ENCODE results near the gene ZNF470.

Gene ZNF470

DNA sequence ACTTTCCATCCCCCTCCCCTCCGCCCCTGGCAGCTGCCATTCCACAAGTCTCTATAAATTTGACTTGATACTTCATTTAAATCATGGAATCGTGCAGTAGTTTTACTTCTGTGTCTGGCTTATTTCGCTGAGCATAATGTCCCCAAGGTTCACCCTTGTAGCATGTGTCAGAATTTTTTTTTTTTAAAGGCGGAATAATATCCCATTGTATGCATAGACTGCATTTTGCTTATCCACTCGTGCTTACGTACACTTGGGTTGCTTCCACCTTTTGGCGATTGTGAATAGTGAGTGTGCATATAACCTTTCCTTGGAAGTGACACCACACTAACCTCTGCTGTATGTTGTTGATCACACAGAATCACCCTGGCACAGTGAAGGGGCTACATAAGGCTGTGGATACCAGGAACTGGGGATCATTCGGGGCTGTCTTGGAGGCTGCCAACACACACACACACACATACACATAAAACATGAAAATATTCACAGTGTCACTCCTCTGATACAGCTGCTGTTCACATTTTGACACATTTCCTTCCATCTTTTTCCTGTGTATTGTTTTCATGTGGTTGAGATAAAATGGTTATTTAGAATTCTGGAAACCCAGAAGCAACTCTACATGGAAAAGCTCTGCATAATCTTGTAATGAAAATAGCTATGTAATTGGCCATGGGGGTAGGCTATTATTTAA lies 41.2 kb downstream of the ZNF470 start:
- no peaks in the 10 kb centered on the region; the same call in 1 of the 2 replicates for H3K79me2 ChIP-seq (ENCODE audit: insufficient read depth, low read depth)
- no peak overlapping the region for H3K9ac ChIP-seq
- TF ChIP-seq, protein P1, sequence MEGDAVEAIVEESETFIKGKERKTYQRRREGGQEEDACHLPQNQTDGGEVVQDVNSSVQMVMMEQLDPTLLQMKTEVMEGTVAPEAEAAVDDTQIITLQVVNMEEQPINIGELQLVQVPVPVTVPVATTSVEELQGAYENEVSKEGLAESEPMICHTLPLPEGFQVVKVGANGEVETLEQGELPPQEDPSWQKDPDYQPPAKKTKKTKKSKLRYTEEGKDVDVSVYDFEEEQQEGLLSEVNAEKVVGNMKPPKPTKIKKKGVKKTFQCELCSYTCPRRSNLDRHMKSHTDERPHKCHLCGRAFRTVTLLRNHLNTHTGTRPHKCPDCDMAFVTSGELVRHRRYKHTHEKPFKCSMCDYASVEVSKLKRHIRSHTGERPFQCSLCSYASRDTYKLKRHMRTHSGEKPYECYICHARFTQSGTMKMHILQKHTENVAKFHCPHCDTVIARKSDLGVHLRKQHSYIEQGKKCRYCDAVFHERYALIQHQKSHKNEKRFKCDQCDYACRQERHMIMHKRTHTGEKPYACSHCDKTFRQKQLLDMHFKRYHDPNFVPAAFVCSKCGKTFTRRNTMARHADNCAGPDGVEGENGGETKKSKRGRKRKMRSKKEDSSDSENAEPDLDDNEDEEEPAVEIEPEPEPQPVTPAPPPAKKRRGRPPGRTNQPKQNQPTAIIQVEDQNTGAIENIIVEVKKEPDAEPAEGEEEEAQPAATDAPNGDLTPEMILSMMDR (conservative IDR thresholded peaks at IDR 0.05; ENCODE audit: low read depth, low read length), result no peak
- no peaks in the 10 kb centered on the region for H4K20me1 ChIP-seq (ENCODE audit: insufficient read depth)
- H3K4me1 ChIP-seq (ENCODE audit: low read depth, poor library complexity, severe bottlenecking), result no peaks in the 10 kb centered on the region
- no peaks in the 10 kb centered on the region for H3K27me3 ChIP-seq (ENCODE audit: insufficient read depth, low read depth)
- no peak overlapping the region for H3K4me2 ChIP-seq
- no peak overlapping the region for H2AFZ ChIP-seq (ENCODE audit: low read depth)
- H3K36me3 ChIP-seq (ENCODE audit: insufficient read depth), result no peaks in the 10 kb centered on the region
- no peak overlapping the region for H3K27ac ChIP-seq
- H3K4me3 ChIP-seq (IDR thresholded peaks at IDR 0.05; ENCODE audit: insufficient read depth, low read depth, low read length), result no peak overlapping the region

DNA sequence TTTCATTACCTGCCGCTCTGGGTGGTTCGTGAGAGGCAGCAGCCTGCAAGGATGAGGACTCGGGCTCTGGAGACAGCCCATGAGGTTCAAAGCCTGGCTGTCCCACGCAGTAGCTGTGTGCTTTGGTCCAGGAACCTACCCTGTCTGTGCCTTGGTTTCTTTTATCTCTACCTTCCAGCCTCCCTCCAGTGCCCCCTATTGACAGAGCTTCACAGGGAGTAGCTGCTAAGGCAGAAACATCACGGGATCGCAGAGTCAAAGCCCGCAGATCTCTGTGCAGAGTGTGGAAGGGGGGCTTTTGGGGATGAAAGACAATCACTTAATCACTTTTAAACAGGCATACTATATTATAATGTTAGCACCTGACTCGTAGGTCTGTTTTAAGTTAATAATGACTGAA lies 44.0 kb downstream of the ZNF470 start:
- Histone ChIP-seq H3K36me3 (ENCODE audit: insufficient read depth) (no peaks in the 10 kb centered on the region), H3K9ac (no peak overlapping the region)

DNA sequence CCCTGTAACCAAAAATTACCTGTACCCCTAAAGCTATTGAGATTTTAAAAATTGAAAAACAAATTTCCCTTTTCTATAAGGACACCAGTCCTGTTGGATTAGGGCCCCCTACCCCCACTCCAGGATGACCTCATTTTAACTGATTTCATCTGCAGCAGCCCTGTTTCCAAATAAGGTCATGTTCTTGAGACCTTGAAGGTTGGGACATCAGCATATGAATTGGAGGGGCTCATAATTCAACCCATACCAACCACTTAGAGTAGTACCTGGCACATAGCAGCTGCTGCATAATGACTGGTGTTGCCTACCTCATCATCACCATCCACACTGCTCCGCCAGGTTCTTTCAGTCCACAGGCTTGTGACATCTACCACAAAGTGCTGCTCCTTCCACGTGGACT lies 45.5 kb downstream of the ZNF470 start:
- Histone ChIP-seq H3K4me1 (ENCODE audit: low read depth, poor library complexity, severe bottlenecking) (no peaks in the 10 kb centered on the region), H2AFZ (ENCODE audit: low read depth) (no peak overlapping the region), H3K27ac (no peak overlapping the region), H3K36me3 (ENCODE audit: insufficient read depth) (no peaks in the 10 kb centered on the region), H4K20me1 (ENCODE audit: insufficient read depth) (no peaks in the 10 kb centered on the region), H3K79me2 (ENCODE audit: insufficient read depth, low read depth) (no peaks in the 10 kb centered on the region; the same call in 1 of the 2 replicates), H3K9ac (no peak overlapping the region), H3K4me2 (no peak overlapping the region), H3K4me3 (IDR thresholded peaks at IDR 0.05; ENCODE audit: insufficient read depth, low read depth, low read length) (no peak overlapping the region), H3K27me3 (ENCODE audit: insufficient read depth, low read depth) (no peaks in the 10 kb centered on the region)
- TF ChIP-seq, protein P1 (conservative IDR thresholded peaks at IDR 0.05; ENCODE audit: low read depth, low read length), result no peak

More for the DNA sequence above, 44.0 kb downstream of the ZNF470 start:
- no peak overlapping the region for H3K27ac ChIP-seq
- H3K27me3 ChIP-seq (ENCODE audit: insufficient read depth, low read depth), result no peaks in the 10 kb centered on the region
- H4K20me1 ChIP-seq (ENCODE audit: insufficient read depth), result no peaks in the 10 kb centered on the region
- TF ChIP-seq, protein P1 (conservative IDR thresholded peaks at IDR 0.05; ENCODE audit: low read depth, low read length), result no peak
- no peaks in the 10 kb centered on the region; the same call in 1 of the 2 replicates for H3K79me2 ChIP-seq (ENCODE audit: insufficient read depth, low read depth)
- H3K4me1 ChIP-seq (ENCODE audit: low read depth, poor library complexity, severe bottlenecking), result no peaks in the 10 kb centered on the region
- no peak overlapping the region for H3K4me3 ChIP-seq (IDR thresholded peaks at IDR 0.05; ENCODE audit: insufficient read depth, low read depth, low read length)
- no peak overlapping the region for H3K4me2 ChIP-seq
- no peak overlapping the region for H2AFZ ChIP-seq (ENCODE audit: low read depth)

DNA sequence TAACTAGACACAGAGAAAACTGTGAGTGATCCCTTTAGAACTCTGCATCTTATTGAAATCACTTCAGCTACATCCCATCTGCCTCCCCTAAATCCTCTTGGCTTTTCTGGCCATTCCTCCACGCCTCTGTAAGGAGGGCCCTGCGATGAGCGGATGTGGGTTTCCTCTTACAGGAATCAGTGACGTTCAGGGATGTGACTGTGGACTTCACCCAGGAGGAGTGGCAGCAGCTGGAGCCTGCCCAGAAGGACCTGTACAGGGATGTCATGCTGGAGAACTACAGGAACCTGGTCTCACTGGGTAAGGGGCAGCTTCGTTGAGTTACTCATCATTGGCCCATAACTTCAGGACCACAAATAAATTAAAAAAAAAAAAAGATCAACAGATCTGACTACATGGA lies 46.4 kb downstream of the ZNF470 start:
- Histone ChIP-seq H3K9ac (no peak overlapping the region), H4K20me1 (ENCODE audit: insufficient read depth) (no peaks in the 10 kb centered on the region), H3K4me2 (no peak overlapping the region), H3K27me3 (ENCODE audit: insufficient read depth, low read depth) (no peaks in the 10 kb centered on the region), H3K4me3 (IDR thresholded peaks at IDR 0.05; ENCODE audit: insufficient read depth, low read depth, low read length) (no peak overlapping the region), H3K4me1 (ENCODE audit: low read depth, poor library complexity, severe bottlenecking) (no peaks in the 10 kb centered on the region), H3K79me2 (ENCODE audit: insufficient read depth, low read depth) (no peaks in the 10 kb centered on the region; the same call in 1 of the 2 replicates), H2AFZ (ENCODE audit: low read depth) (no peak overlapping the region), H3K27ac (no peak overlapping the region), H3K36me3 (ENCODE audit: insufficient read depth) (no peaks in the 10 kb centered on the region)
- TF ChIP-seq, protein P1 (conservative IDR thresholded peaks at IDR 0.05; ENCODE audit: low read depth, low read length), result no peak
